ENCODE results near the gene SLC6A18.

DNA sequence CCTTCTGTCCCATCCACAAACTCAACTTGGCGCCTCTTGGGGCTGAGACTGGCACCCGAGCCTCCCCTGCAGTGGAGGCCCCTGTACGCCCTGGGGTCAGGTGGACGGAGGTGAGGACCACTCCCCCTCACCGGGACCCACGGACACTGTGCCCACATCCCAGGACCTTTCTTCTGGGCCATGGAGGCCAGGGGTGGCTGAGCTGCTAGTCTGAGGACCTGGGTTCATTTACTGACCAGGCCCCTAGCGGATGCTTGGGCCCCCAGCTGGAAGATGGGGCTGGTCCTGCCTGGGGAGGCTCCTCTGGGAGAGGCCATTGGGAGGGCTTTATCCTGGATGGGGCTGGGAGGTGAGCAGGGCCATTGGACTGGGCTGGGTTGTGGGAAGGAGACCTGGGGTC, 40.7 kb upstream of the SLC6A18 start:
- TF ChIP-seq, protein P1, sequence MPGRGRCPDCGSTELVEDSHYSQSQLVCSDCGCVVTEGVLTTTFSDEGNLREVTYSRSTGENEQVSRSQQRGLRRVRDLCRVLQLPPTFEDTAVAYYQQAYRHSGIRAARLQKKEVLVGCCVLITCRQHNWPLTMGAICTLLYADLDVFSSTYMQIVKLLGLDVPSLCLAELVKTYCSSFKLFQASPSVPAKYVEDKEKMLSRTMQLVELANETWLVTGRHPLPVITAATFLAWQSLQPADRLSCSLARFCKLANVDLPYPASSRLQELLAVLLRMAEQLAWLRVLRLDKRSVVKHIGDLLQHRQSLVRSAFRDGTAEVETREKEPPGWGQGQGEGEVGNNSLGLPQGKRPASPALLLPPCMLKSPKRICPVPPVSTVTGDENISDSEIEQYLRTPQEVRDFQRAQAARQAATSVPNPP (CRISPR knock-in tag; IDR thresholded peaks at IDR 0.05) = no peak
- TF ChIP-seq, protein P2, sequence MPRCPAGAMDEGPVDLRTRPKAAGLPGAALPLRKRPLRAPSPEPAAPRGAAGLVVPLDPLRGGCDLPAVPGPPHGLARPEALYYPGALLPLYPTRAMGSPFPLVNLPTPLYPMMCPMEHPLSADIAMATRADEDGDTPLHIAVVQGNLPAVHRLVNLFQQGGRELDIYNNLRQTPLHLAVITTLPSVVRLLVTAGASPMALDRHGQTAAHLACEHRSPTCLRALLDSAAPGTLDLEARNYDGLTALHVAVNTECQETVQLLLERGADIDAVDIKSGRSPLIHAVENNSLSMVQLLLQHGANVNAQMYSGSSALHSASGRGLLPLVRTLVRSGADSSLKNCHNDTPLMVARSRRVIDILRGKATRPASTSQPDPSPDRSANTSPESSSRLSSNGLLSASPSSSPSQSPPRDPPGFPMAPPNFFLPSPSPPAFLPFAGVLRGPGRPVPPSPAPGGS (CRISPR knock-in tag; IDR thresholded peaks at IDR 0.05) = no peak
- no peak for TF ChIP-seq ZMYM2 (CRISPR knock-in tag; IDR thresholded peaks at IDR 0.05)
- TF ChIP-seq, protein P3, sequence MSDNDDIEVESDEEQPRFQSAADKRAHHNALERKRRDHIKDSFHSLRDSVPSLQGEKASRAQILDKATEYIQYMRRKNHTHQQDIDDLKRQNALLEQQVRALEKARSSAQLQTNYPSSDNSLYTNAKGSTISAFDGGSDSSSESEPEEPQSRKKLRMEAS (IDR thresholded peaks at IDR 0.05) = no peak
- no peak for TF ChIP-seq ZMYM3 (CRISPR knock-in tag; IDR thresholded peaks at IDR 0.05)

Data from HepG2 (cell line).